OCI-LY7 (cell line): ENCODE data around the gene CTPS2.

Source experiments
- CTCF ChIP-seq: fragments of 200-600 bp; sonication (generic); conservative IDR thresholded peaks from 2 replicates; pipeline ENCODE4 v1.5.1; 2014; ENCODE audit warnings: mild to moderate bottlenecking, antibody characterized with exemption, low read length, moderate library complexity, mixed read lengths
- EZH2phosphoT487 ChIP-seq: fragments of 200-600 bp; sonication (generic); IDR thresholded peaks from 2 replicates; pipeline ENCODE4 v1.6.1; 2018; ENCODE audit warnings: low read depth, borderline replicate concordance, mild to moderate bottlenecking, mixed run types, antibody characterized with exemption, low read length, moderate library complexity, mixed read lengths

- no peak for TF ChIP-seq CTCF
- no peak for TF ChIP-seq EZH2phosphoT487
Observed at GRCh38 chrX:16558489-16558888, 154.0 kb downstream of the CTPS2 start.
